HUDEP-2 (cell line): ENCODE measurements around the gene PTP4A2.

ENCODE experiments used
- DNase-seq, 76 experiments: peaks; one replicate each; lab custom pipeline; 2025; ENCODE audit not compliant: unreplicated experiment in 76 of 76; lab: John Stamatoyannopoulos, UW

The PTP4A2 gene

GRCh38 chr1:31938184-31938975, at the start of gene PTP4A2:
PTP4A2 (minus strand) TSS chr1:31938368; CDS start chr1:31919065, 19,303 bp downstream.
- DNase-seq = peak; percentile 26 to 97 (median 93)

- DNase-seq = no peak
Measured at GRCh38 chr1:31987135-31987619, 49.0 kb upstream of the PTP4A2 start.

GRCh38 chr1:31985430-31985829, 47.3 kb upstream of the PTP4A2 start:
- DNase-seq = no peak

GRCh38 chr1:31984419-31985347, 46.5 kb upstream of the PTP4A2 start:
- no peak for DNase-seq

- no peak for DNase-seq
Measured at GRCh38 chr1:31981972-31982371, 43.8 kb upstream of the PTP4A2 start.

- DNase-seq = no peak
Measured at GRCh38 chr1:31981456-31981839, 43.3 kb upstream of the PTP4A2 start.

GRCh38 chr1:31980835-31981455, 42.8 kb upstream of the PTP4A2 start:
- DNase-seq = no peak

GRCh38 chr1:31978843-31979400, 40.8 kb upstream of the PTP4A2 start:
- no peak for DNase-seq

- DNase-seq = peak in 22 of 76 experiments; percentile 4 to 50 (median 14)
Measured at GRCh38 chr1:31977385-31978131, 39.4 kb upstream of the PTP4A2 start.

- DNase-seq = no peak
Measured at GRCh38 chr1:31976401-31976800, 38.2 kb upstream of the PTP4A2 start.

- DNase-seq = no peak
Measured at GRCh38 chr1:31970873-31971272, 32.7 kb upstream of the PTP4A2 start.

GRCh38 chr1:31961536-31961935, 23.4 kb upstream of the PTP4A2 start:
- no peak for DNase-seq

GRCh38 chr1:31959521-31960340, 21.6 kb upstream of the PTP4A2 start:
- no peak for DNase-seq

- peak in 23 of 76 experiments; percentile 4 to 58 (median 27) for DNase-seq
Measured at GRCh38 chr1:31957701-31958674, 19.8 kb upstream of the PTP4A2 start.

GRCh38 chr1:31955917-31956736, 18.0 kb upstream of the PTP4A2 start:
- peak in 73 of 76 experiments; percentile 12 to 86 (median 62) for DNase-seq

GRCh38 chr1:31954607-31955283, 16.6 kb upstream of the PTP4A2 start:
- no peak for DNase-seq
